Smooth muscle cell (in vitro differentiated cells): ENCODE measurements around the gene KLHL35. TPM values are rescaled to one million over a fixed set of nuclear protein-coding genes. Genes with fewer than 3 reads are reported as not detected.

ENCODE experiments used
- DNase-seq: peaks from one replicate; lab custom pipeline; 2025; ENCODE audit not compliant: unreplicated experiment; lab: John Stamatoyannopoulos, UW
- H2AFZ ChIP-seq: fragments of 200-600 bp; sonication (generic); 2 replicates; pipeline ENCODE4 v1.6.0; 2016; ENCODE audit warnings: antibody characterized with exemption, low read depth, mild to moderate bottlenecking
- H3F3A ChIP-seq: fragments of 200-600 bp; sonication (generic); 2 replicates; pipeline ENCODE4 v1.6.0; 2017; ENCODE audit warnings: antibody characterized with exemption, low read depth
- H3K27ac ChIP-seq: fragments of 200-600 bp; sonication (generic); 2 replicates; pipeline ENCODE4 v1.5.1; 2016; ENCODE audit warnings: low read depth, mild to moderate bottlenecking
- H3K27me3 ChIP-seq: fragments of 200-600 bp; sonication (generic); 2 replicates; pipeline ENCODE4 v1.6.1; 2016; ENCODE audit warnings: low read depth, mild to moderate bottlenecking
- H3K36me3 ChIP-seq: fragments of 200-600 bp; sonication (generic); 2 replicates; pipeline ENCODE4 v1.5.1; 2016; ENCODE audit warnings: low read depth
- H3K4me1 ChIP-seq: fragments of 200-600 bp; sonication (generic); 2 replicates; pipeline ENCODE4 v1.5.1; 2016; ENCODE audit warnings: low read depth
- H3K4me2 ChIP-seq: fragments of 200-600 bp; sonication (generic); 2 replicates; pipeline ENCODE4 v1.6.0; 2016; ENCODE audit warnings: mild to moderate bottlenecking
- H3K4me3 ChIP-seq: fragments of 200-600 bp; sonication (generic); 2 replicates; pipeline ENCODE4 v1.5.1; 2016; ENCODE audit warnings: mild to moderate bottlenecking
- H3K79me2 ChIP-seq: fragments of 200-600 bp; sonication (generic); 2 replicates; pipeline ENCODE4 v1.6.0; 2016; ENCODE audit warnings: low read depth, mild to moderate bottlenecking
- H3K9ac ChIP-seq: fragments of 200-600 bp; sonication (generic); 2 replicates; pipeline ENCODE4 v1.6.0; 2016; ENCODE audit warnings: low read depth
- H3K9me3 ChIP-seq: fragments of 200-600 bp; sonication (generic); replicated peaks from 2 replicates; pipeline ENCODE4 v1.5.1; 2016; ENCODE audit warnings: low read depth
- H4K20me1 ChIP-seq: fragments of 200-600 bp; sonication (generic); 2 replicates; pipeline ENCODE4 v1.6.0; 2016; ENCODE audit warnings: low read depth
- CTCF ChIP-seq: fragments of 200-600 bp; sonication (generic); IDR thresholded peaks from 2 replicates; pipeline ENCODE4 v1.5.1; 2017; ENCODE audit warnings: borderline replicate concordance, mild to moderate bottlenecking, antibody characterized with exemption; ENCODE audit not compliant: insufficient read depth, poor library complexity, severe bottlenecking
- WGBS: methylation state at CpG from one replicate; pipeline ENCODE4 v1.1.7; 2016; ENCODE audit warnings: low lambda C conversion rate; 5-methylcytosine and 5-hydroxymethylcytosine counted together
- polyA plus RNA-seq: library from polyadenylated mRNA; unstranded; fragments of >200 nt; fragmentation: Nextera tagmentation; extraction: Ambion mirVana; gene quantifications from 2 replicates; pipeline ENCODE4 v1.2.1, GENCODE V29; 2016
- total RNA-seq: library from RNA; depleted of rRNA; stranded (reverse); fragments of >200 nt; gene quantifications from 2 replicates; pipeline ENCODE4 v1.2.3, GENCODE V29; 2014

KLHL35 gene
- total and polyA plus RNA-seq, 2 experiments from 2014 or later = 1.0 to 3.0 TPM

GRCh38 chr11:75472081-75472732 is 39.2 kb upstream of the KLHL35 start:
- no peaks in the 10 kb centered on the region for H3F3A ChIP-seq
- no peak for DNase-seq
- no peaks in the 10 kb centered on the region for H3K79me2 ChIP-seq
- H2AFZ ChIP-seq = no peak overlapping the region
- no peak overlapping the region for H3K9ac ChIP-seq
- H3K4me1 ChIP-seq = peaks cover 20% of the 10 kb centered on the region
- no peaks in the 10 kb centered on the region for H3K27me3 ChIP-seq
- no peaks in the 10 kb centered on the region for H3K36me3 ChIP-seq
- WGBS = 96% methylated on average over 5 of the region's 5 CpGs
- no peak for TF ChIP-seq CTCF
- H3K4me3 ChIP-seq = no peak overlapping the region
- H3K9me3 ChIP-seq = no peaks in the 10 kb centered on the region
- no peaks in the 10 kb centered on the region for H4K20me1 ChIP-seq
- no peak overlapping the region for H3K4me2 ChIP-seq
- H3K27ac ChIP-seq = no peak overlapping the region

GRCh38 chr11:75471176-75471973 is 38.4 kb upstream of the KLHL35 start:
- H3K27ac ChIP-seq = no peak overlapping the region
- peaks cover 22% of the 10 kb centered on the region for H3K4me1 ChIP-seq
- no peak overlapping the region for H2AFZ ChIP-seq
- TF ChIP-seq CTCF = no peak
- no peaks in the 10 kb centered on the region for H3K9me3 ChIP-seq
- H3K4me3 ChIP-seq = no peak overlapping the region
- DNase-seq = no peak
- H3K4me2 ChIP-seq = no peak overlapping the region
- 67% methylated on average over 7 of the region's 7 CpGs for whole genome bisulfite sequencing
- H3K79me2 ChIP-seq = no peaks in the 10 kb centered on the region
- H3K27me3 ChIP-seq = no peaks in the 10 kb centered on the region
- no peak overlapping the region for H3K9ac ChIP-seq
- H3K36me3 ChIP-seq = no peaks in the 10 kb centered on the region
- no peaks in the 10 kb centered on the region for H4K20me1 ChIP-seq
- H3F3A ChIP-seq = no peaks in the 10 kb centered on the region

GRCh38 chr11:75470476-75471080 is 37.6 kb upstream of the KLHL35 start:
- H2AFZ ChIP-seq = no peak overlapping the region
- H3K9ac ChIP-seq = no peak overlapping the region
- no peaks in the 10 kb centered on the region for H3K27me3 ChIP-seq
- no peak overlapping the region for H3K4me2 ChIP-seq
- no peak overlapping the region for H3K4me3 ChIP-seq
- no peaks in the 10 kb centered on the region for H3F3A ChIP-seq
- no peaks in the 10 kb centered on the region for H3K79me2 ChIP-seq
- no peaks in the 10 kb centered on the region for H4K20me1 ChIP-seq
- 93% methylated on average over 7 of the region's 7 CpGs for WGBS
- H3K27ac ChIP-seq = no peak overlapping the region
- TF ChIP-seq CTCF = no peak
- DNase-seq = no peak
- peaks cover 28% of the 10 kb centered on the region for H3K4me1 ChIP-seq
- no peaks in the 10 kb centered on the region for H3K9me3 ChIP-seq
- H3K36me3 ChIP-seq = no peaks in the 10 kb centered on the region
